Esophagus (tissue), 2 donors: ENCODE measurements around the gene NOD1. TPM values are rescaled to one million over a fixed set of nuclear protein-coding genes. Genes with fewer than 3 reads are reported as not detected.
"Not testable (repeated sequence)": the region's sequence is repeated elsewhere in the genome, so short reads cannot be mapped to it uniquely, and the experiment has no call there.

Source experiments
- H3K27ac ChIP-seq, 2 donors: one replicate each; pipeline ENCODE4 v1.5.1; 2013; ENCODE audit warnings: low read depth in 2 of 2, mild to moderate bottlenecking in 2 of 2, inconsistent platforms in 1 of 2, low read length in 1 of 2, moderate library complexity in 1 of 2
- H3K27me3 ChIP-seq, 2 donors: one replicate each; pipeline ENCODE4 v1.6.1; 2013; ENCODE audit warnings: low read length in 2 of 2, control low read depth in 1 of 2, mild to moderate bottlenecking in 1 of 2; ENCODE audit not compliant: insufficient read depth in 2 of 2, control insufficient read depth in 1 of 2
- H3K36me3 ChIP-seq, 2 donors: one replicate each; pipeline ENCODE4 v1.6.1; 2013; ENCODE audit warnings: low read length in 1 of 2; ENCODE audit not compliant: control insufficient read depth in 2 of 2, insufficient read depth in 2 of 2
- H3K4me1 ChIP-seq, 2 donors: one replicate each; pipeline ENCODE4 v1.6.1; 2013; ENCODE audit warnings: low read length in 1 of 2; ENCODE audit not compliant: control insufficient read depth in 2 of 2, insufficient read depth in 2 of 2
- H3K4me3 ChIP-seq, 2 donors: one replicate each; pipeline ENCODE4 v1.5.1; 2013; ENCODE audit warnings: low read length in 2 of 2, mild to moderate bottlenecking in 2 of 2, low read depth in 1 of 2, moderate library complexity in 1 of 2
- H3K9me3 ChIP-seq, 2 donors: one replicate each; pipeline ENCODE4 v1.6.1; 2013; ENCODE audit warnings: mild to moderate bottlenecking in 2 of 2, low read depth in 1 of 2, low read length in 1 of 2, moderate library complexity in 1 of 2; ENCODE audit not compliant: control insufficient read depth in 2 of 2, insufficient read depth in 1 of 2
- WGBS, 2 donors: extraction: QIAGEN DNeasy Blood & Tissue Kit; methylation state at CpG; one replicate each; pipeline ENCODE4 v1.1.7; 2013; 5-methylcytosine and 5-hydroxymethylcytosine counted together
- polyA plus RNA-seq, 2 donors: library from polyadenylated mRNA; stranded (reverse); fragments of 200-250 nt; gene quantifications; one replicate each; pipeline ENCODE4 v1.2.3, GENCODE V29; 2013
- donor health status: healthy with polysubstance abuse.
- donor health status: Bipolar disorder and iron deficiency.

Gene NOD1
- polyA plus RNA-seq, 2 donors = 5.0 to 6.1 TPM

- WGBS, 2 donors = 92 to 93% methylated on average over 2 of the region's 2 CpGs
- no peaks in the 10 kb centered on the region for H3K27me3 ChIP-seq
- no peak overlapping the region for H3K4me3 ChIP-seq
- H3K36me3 ChIP-seq = no peaks in the 10 kb centered on the region
- H3K9me3 ChIP-seq = no peaks in the 10 kb centered on the region
- no peak overlapping the region for H3K27ac ChIP-seq
- H3K4me1 ChIP-seq = no peaks in the 10 kb centered on the region
Observed at GRCh38 chr7:30515761-30516160, 37.2 kb upstream of the NOD1 start.

- H3K9me3 ChIP-seq = no peaks in the 10 kb centered on the region
- no peak overlapping the region for H3K27ac ChIP-seq
- H3K4me1 ChIP-seq = no peaks in the 10 kb centered on the region
- H3K36me3 ChIP-seq = no peaks in the 10 kb centered on the region
- 92 to 98% methylated on average over 1 of the region's 1 CpG for WGBS, 2 donors
- H3K4me3 ChIP-seq = no peak overlapping the region
- H3K27me3 ChIP-seq = no peaks in the 10 kb centered on the region
Observed at GRCh38 chr7:30514776-30515175, 36.2 kb upstream of the NOD1 start.

GRCh38 chr7:30514177-30514576, 35.6 kb upstream of the NOD1 start:
- WGBS, 2 donors = 76 to 82% methylated on average over 3 of the region's 3 CpGs
- Histone ChIP-seq H3K4me3 (no peak overlapping the region), H3K27me3 (no peaks in the 10 kb centered on the region), H3K36me3 (no peaks in the 10 kb centered on the region), H3K4me1 (no peaks in the 10 kb centered on the region), H3K27ac (no peak overlapping the region), H3K9me3 (no peaks in the 10 kb centered on the region)

GRCh38 chr7:30513762-30514161, 35.2 kb upstream of the NOD1 start:
- H3K4me1 ChIP-seq = no peaks in the 10 kb centered on the region
- WGBS, 2 donors = 86 to 90% methylated on average over 2 of the region's 2 CpGs
- no peaks in the 10 kb centered on the region for H3K36me3 ChIP-seq
- H3K27me3 ChIP-seq = no peaks in the 10 kb centered on the region
- H3K4me3 ChIP-seq = no peak overlapping the region
- no peaks in the 10 kb centered on the region for H3K9me3 ChIP-seq
- H3K27ac ChIP-seq = no peak overlapping the region

GRCh38 chr7:30511973-30512662, 33.5 kb upstream of the NOD1 start:
- no peaks in the 10 kb centered on the region for H3K9me3 ChIP-seq
- no peak overlapping the region for H3K27ac ChIP-seq
- no peaks in the 10 kb centered on the region for H3K36me3 ChIP-seq
- WGBS, 2 donors = 91 to 96% methylated on average over 1 of the region's 1 CpG
- H3K4me1 ChIP-seq = no peaks in the 10 kb centered on the region
- no peaks in the 10 kb centered on the region for H3K27me3 ChIP-seq
- H3K4me3 ChIP-seq = no peak overlapping the region

- no peaks in the 10 kb centered on the region for H3K27me3 ChIP-seq
- no peaks in the 10 kb centered on the region for H3K4me1 ChIP-seq
- H3K9me3 ChIP-seq = no peaks in the 10 kb centered on the region
- H3K36me3 ChIP-seq = no peaks in the 10 kb centered on the region
- H3K4me3 ChIP-seq = no peak overlapping the region
- H3K27ac ChIP-seq = no peak overlapping the region
- WGBS, 2 donors = 82 to 92% methylated on average over 2 of the region's 2 CpGs
Observed at GRCh38 chr7:30511494-30511893, 32.9 kb upstream of the NOD1 start.

- no peaks in the 10 kb centered on the region for H3K27me3 ChIP-seq
- H3K27ac ChIP-seq = no peak overlapping the region
- H3K4me3 ChIP-seq = no peak overlapping the region
- H3K9me3 ChIP-seq = no peaks in the 10 kb centered on the region
- no peaks in the 10 kb centered on the region for H3K4me1 ChIP-seq
- H3K36me3 ChIP-seq = no peaks in the 10 kb centered on the region
- 71 to 76% methylated on average over 4 of the region's 4 CpGs for WGBS, 2 donors
Observed at GRCh38 chr7:30510124-30511075, 31.8 kb upstream of the NOD1 start.

- peak overlapping the region in 1 of 2 donors; percentile 54 for H3K27ac ChIP-seq
- H3K4me3 ChIP-seq, H3K27me3 ChIP-seq, H3K4me1 ChIP-seq, H3K9me3 ChIP-seq, H3K36me3 ChIP-seq: not testable (repeated sequence)
- WGBS, 2 donors = 37 to 54% methylated on average over 9 of the region's 9 CpGs
Observed at GRCh38 chr7:30509171-30509857, 30.7 kb upstream of the NOD1 start.

- not testable (repeated sequence) for H3K36me3 ChIP-seq, H3K27me3 ChIP-seq, H3K9me3 ChIP-seq, H3K4me3 ChIP-seq, H3K4me1 ChIP-seq, H3K27ac ChIP-seq
- 94% methylated on average over 9 of the region's 9 CpGs for WGBS, 2 donors
Observed at GRCh38 chr7:30507346-30507900, 28.8 kb upstream of the NOD1 start.
